Measurements from ENCODE around the gene SERPINB3.

- TF ChIP-seq SP2 (CRISPR knock-in tag; IDR thresholded peaks at IDR 0.05) (no peak), NPAS2 (CRISPR knock-in tag; IDR thresholded peaks at IDR 0.05; ENCODE audit: borderline replicate concordance) (no peak), ZNF382 (CRISPR knock-in tag; IDR thresholded peaks at IDR 0.05; ENCODE audit: borderline replicate concordance) (no peak), GTF2F1 (IDR thresholded peaks at IDR 0.05; ENCODE audit: low read length) (no peak), ZNF292 (CRISPR knock-in tag; IDR thresholded peaks at IDR 0.05; ENCODE audit: borderline replicate concordance, low read depth) (no peak), MXD4 (CRISPR knock-in tag; IDR thresholded peaks at IDR 0.05) (no peak), HIVEP1 (CRISPR knock-in tag; IDR thresholded peaks at IDR 0.05) (no peak), CTCF (CRISPR knock-in tag; IDR thresholded peaks at IDR 0.05) (no peak), POLR2A (IDR thresholded peaks at IDR 0.05; ENCODE audit: insufficient read depth in 1 of 2, low read depth in 2 of 2, low read length in 2 of 2) (no peak)
Measured at GRCh38 chr18:63606526-63606925, 55.2 kb downstream of the SERPINB3 start.
